Heart right ventricle (tissue), 16 donors: Measurements from ENCODE around the gene NFIB. TPM values are rescaled to one million over a fixed set of nuclear protein-coding genes. Genes with fewer than 3 reads are reported as not detected.

ENCODE experiments used
- ATAC-seq, 8 donors: fragments of 200-7000 bp; cut with Tn5 transposase; one replicate each; pipeline ENCODE4 v1.9.1; 2020; ENCODE audit warnings: mild to moderate bottlenecking in 8 of 8, moderate library complexity in 8 of 8, moderate number of reproducible peaks in 1 of 8
- DNase-seq, 2 donors: peaks; one replicate each; pipeline ENCODE4 v3.0.0-alpha.2; 2020
- H3K27ac ChIP-seq, 10 donors: fragments of 200-600 bp; sonication (generic) in 2 of 10; one replicate each; pipeline versions ENCODE4 v1.5.0 to v1.8.0; 2020 to 2022; ENCODE audit warnings: mild to moderate bottlenecking in 3 of 10
- H3K27me3 ChIP-seq, 7 donors: fragments of 200-600 bp; one replicate each; pipeline ENCODE4 v1.8.0; 2021 to 2022; ENCODE audit warnings: mild to moderate bottlenecking in 2 of 7
- H3K36me3 ChIP-seq, 9 donors: fragments of 200-600 bp; sonication (generic) in 1 of 9; one replicate each; pipeline versions ENCODE4 v1.5.0 to v1.8.0; 2020 to 2022; ENCODE audit warnings: mild to moderate bottlenecking in 2 of 9
- H3K4me1 ChIP-seq, 9 donors: fragments of 200-600 bp; sonication (generic) in 1 of 9; one replicate each; pipeline versions ENCODE4 v1.5.0 to v1.8.0; 2020 to 2022; ENCODE audit warnings: mild to moderate bottlenecking in 4 of 9
- H3K4me3 ChIP-seq, 10 donors: fragments of 200-600 bp; sonication (generic) in 2 of 10; one replicate each; pipeline versions ENCODE4 v1.5.0 to v1.8.0; 2020 to 2022; ENCODE audit warnings: mild to moderate bottlenecking in 7 of 10, moderate library complexity in 2 of 10
- H3K9me3 ChIP-seq, 11 donors: fragments of 200-600 bp in 10 of 11; sonication (generic) in 2 of 11; one replicate each; pipeline versions ENCODE4 v1.5.0 to v1.8.0; 2013 to 2022; ENCODE audit warnings: mild to moderate bottlenecking in 2 of 11, control low read depth in 1 of 11, moderate library complexity in 1 of 11
- CTCF ChIP-seq, 9 donors: fragments of 200-600 bp; sonication (generic) in 2 of 9; IDR thresholded peaks; one replicate each; pipeline versions ENCODE4 v1.5.0 to v1.8.0; 2021 to 2022; ENCODE audit warnings: antibody characterized with exemption in 9 of 9, mild to moderate bottlenecking in 5 of 9, moderate library complexity in 1 of 9
- WGBS, 2 donors: extraction: QIAGEN DNeasy Blood & Tissue Kit; methylation state at CpG; one replicate each; pipeline ENCODE4 v1.1.7; 2013; ENCODE audit warnings: inconsistent platforms in 1 of 2; 5-methylcytosine and 5-hydroxymethylcytosine counted together
- intact Hi-C, 10 donors: fragments of 100-400 bp; cut with DNase I; formaldehyde crosslinking; loops; one replicate each; pipeline versions ENCODE4 v1.11.1 to v1.14.2; 2022
- polyA plus RNA-seq, 2 donors: library from polyadenylated mRNA; stranded (reverse); fragments of 200-250 nt; gene quantifications; one replicate each; pipeline ENCODE4 v1.2.3, GENCODE V29; 2013
- total RNA-seq, 10 donors: library from RNA; stranded (reverse); fragmentation: NEBNext Ultra II Directional in 3 of 10; extraction: Animal tissue kit (Norgen Biotek cat#: 25700) in 3 of 10; gene quantifications; one replicate each; pipeline versions ENCODE4 v1.2.1 to v1.2.4, GENCODE V29; 2021 to 2023
- donor health status: Arrhythmogenic right ventricular cardiomyopathy.
- donor health status: ischemic (EF 13 %, LVEDD 7.1; RV severe dilation, severe dysfunction).
- donor health status: healthy with polysubstance abuse.
- donor health status: DM: no; HTN: yes; CAD: no.
- donor health status: DM: no; HTN: no; CAD: no.
- donor health status: ischemic (EF 25% LVEDD 6.9; RV normal size, moderate dysfunction).
- donor health status: ischemic (EF 25% LVEDD 5.7; RV mildly dilated, moderate dysfunction).
- donor health status: healthy.
- donor health status: DM: yes; HTN: yes; CAD: no.
- donor health status: Ischemic cardiomyopathy.
- donor health status: ischemic (EF 35%, LVEDD 5.7; RV mildly dilated, moderate dysfunction).
- donor health status: nonischemic (EF 11% LVEDD 7.7; RV severe dilation, severe dysfunction).
- donor health status: DM: yes; HTN: yes; CAD: no.
- donor health status: PGD.
- donor health status: ischemic (EF 29% LVEDD 5.4; RV normal size, mild dysfunction).
- donor health status: nonischemic (EF 23%, LVEDD 6.1; RV moderate dilation, normal function).

NFIB gene
- total and polyA plus RNA-seq, 12 donors, result 16.7 to 145 (median 124) TPM

- Histone ChIP-seq H3K27ac (peak overlapping the region; percentile 3 to 100 (median 79)), H3K36me3 (peaks cover 0 to 43% (median 6%) of the 10 kb centered on the region in 9 donors), H3K27me3 (peaks cover 0 to 15% (median 0%) of the 10 kb centered on the region in 7 donors), H3K4me1 (peaks cover 12 to 94% (median 71%) of the 10 kb centered on the region in 9 donors), H3K9me3 (no peaks in the 10 kb centered on the region), H3K4me3 (peak overlapping the region in 9 of 10 donors; percentile 1 to 89 (median 75))
- ATAC-seq (peak in 7 of 8 donors; percentile 17 to 45 (median 33)), DNase-seq (no peak)
- intact Hi-C loops, result loop anchor here in 6 of 10 donors (5.0 to 10.0 kb wide), 5 partner anchors 35 to 200 kb away; no protein-coding TSS in a partner anchor
- TF ChIP-seq CTCF (IDR thresholded peaks at IDR 0.05), result peak in 1 of 9 donors; percentile 7
- 21 to 42% methylated on average over 26 of the region's 26 CpGs for whole genome bisulfite sequencing, 2 donors
Measured at GRCh38 chr9:14306672-14307660, 7.0 kb downstream of the NFIB start.

GRCh38 chr9:14306188-14306587 is 7.8 kb downstream of the NFIB start:
- TF ChIP-seq CTCF (IDR thresholded peaks at IDR 0.05), result no peak
- peaks cover 12 to 100% (median 79%) of the 10 kb centered on the region in 9 donors for H3K4me1 ChIP-seq
- 63 to 69% methylated on average over 6 of the region's 6 CpGs for WGBS, 2 donors
- ATAC-seq, result no peak
- H3K36me3 ChIP-seq, result peaks cover 0 to 43% (median 6%) of the 10 kb centered on the region in 9 donors
- peaks cover 0 to 8% (median 0%) of the 10 kb centered on the region in 7 donors for H3K27me3 ChIP-seq
- H3K9me3 ChIP-seq, result no peaks in the 10 kb centered on the region
- H3K27ac ChIP-seq, result peak overlapping the region in 6 of 10 donors; percentile 50 to 100 (median 98)
- no peak for DNase-seq
- H3K4me3 ChIP-seq, result peak overlapping the region in 3 of 10 donors; percentile 75 to 87 (median 78)
- intact Hi-C loops, result loop anchor here in 6 of 10 donors (5.0 to 10.0 kb wide), 5 partner anchors 34 to 199 kb away; no protein-coding TSS in a partner anchor

GRCh38 chr9:14304259-14304658 is 9.7 kb downstream of the NFIB start:
- peak overlapping the region in 3 of 10 donors; percentile 4 to 100 (median 10) for H3K27ac ChIP-seq
- DNase-seq (no peak), ATAC-seq (no peak)
- H3K9me3 ChIP-seq, result no peaks in the 10 kb centered on the region
- H3K4me3 ChIP-seq, result no peak overlapping the region
- 61 to 71% methylated on average over 3 of the region's 3 CpGs for WGBS, 2 donors
- no peaks in the 10 kb centered on the region for H3K27me3 ChIP-seq
- intact Hi-C loops, result loop anchor here in 3 of 10 donors (5.0 to 10.0 kb wide), 2 partner anchors 42 to 49 kb away; no protein-coding TSS in a partner anchor
- H3K4me1 ChIP-seq, result peaks cover 19 to 100% (median 92%) of the 10 kb centered on the region in 9 donors
- TF ChIP-seq CTCF (IDR thresholded peaks at IDR 0.05), result no peak
- H3K36me3 ChIP-seq, result peaks cover 0 to 43% (median 6%) of the 10 kb centered on the region in 9 donors

GRCh38 chr9:14303521-14303920 is 10.4 kb downstream of the NFIB start:
- Histone ChIP-seq H3K27ac (peak overlapping the region in 3 of 10 donors; percentile 4 to 100 (median 10)), H3K9me3 (no peaks in the 10 kb centered on the region), H3K36me3 (peaks cover 0 to 43% (median 6%) of the 10 kb centered on the region in 9 donors), H3K4me1 (peaks cover 23 to 100% (median 92%) of the 10 kb centered on the region in 9 donors), H3K27me3 (no peaks in the 10 kb centered on the region), H3K4me3 (no peak overlapping the region)
- no peak for ATAC-seq
- TF ChIP-seq CTCF (IDR thresholded peaks at IDR 0.05), result no peak
- intact Hi-C loops, result loop anchor here in 3 of 10 donors (5.0 to 10.0 kb wide), 2 partner anchors 41 to 49 kb away; no protein-coding TSS in a partner anchor
- no peak for DNase-seq
- WGBS, 2 donors, result 74 to 75% methylated on average over 9 of the region's 9 CpGs
